Neural cell (in vitro differentiated cells): ENCODE measurements around the gene CSRNP3.

Experiments
- EP300 ChIP-seq: fragments of 450-650 bp; conservative IDR thresholded peaks from 2 replicates; pipeline ENCODE4 v1.6.1; 2014; ENCODE audit warnings: antibody characterized with exemption, mild to moderate bottlenecking, moderate library complexity; ENCODE audit not compliant: poor library complexity, severe bottlenecking
- EZH2 ChIP-seq: fragments of 200-600, 300-800 bp; shearing (Covaris generic), sonication (generic); IDR thresholded peaks from 2 replicates; pipeline ENCODE4 v1.6.1; 2014; ENCODE audit warnings: antibody characterized with exemption, low read length, borderline replicate concordance, mild to moderate bottlenecking; ENCODE audit not compliant: insufficient read depth, poor library complexity, severe bottlenecking
- MXI1 ChIP-seq: fragments of 450-650 bp; conservative IDR thresholded peaks from 2 replicates; pipeline ENCODE4 v1.6.1; 2014; ENCODE audit warnings: antibody characterized with exemption, mild to moderate bottlenecking; ENCODE audit not compliant: poor library complexity, severe bottlenecking
- POLR2AphosphoS5 ChIP-seq: IDR thresholded peaks from 2 replicates; pipeline ENCODE4 v1.6.1; 2012
- RAD21 ChIP-seq: fragments of 450-650 bp; conservative IDR thresholded peaks from 2 replicates; pipeline ENCODE4 v1.6.1; 2014; ENCODE audit warnings: antibody characterized with exemption, mild to moderate bottlenecking, moderate library complexity
- REST ChIP-seq: IDR thresholded peaks from 2 replicates; pipeline ENCODE4 v1.6.1; 2012; ENCODE audit warnings: borderline replicate concordance
- SMC3 ChIP-seq: fragments of 450-650 bp; conservative IDR thresholded peaks from 2 replicates; pipeline ENCODE4 v1.6.1; 2014; ENCODE audit warnings: antibody characterized with exemption, mild to moderate bottlenecking, moderate library complexity; ENCODE audit not compliant: poor library complexity
- TAF1 ChIP-seq: IDR thresholded peaks from 2 replicates; pipeline ENCODE4 v1.6.1; 2012; ENCODE audit warnings: low read depth
- TF ChIP-seq, protein P1 (sequence below): fragments of 450-650 bp; IDR thresholded peaks from 2 replicates; pipeline ENCODE4 v1.5.1; 2014; ENCODE audit warnings: antibody characterized with exemption, mild to moderate bottlenecking, moderate library complexity; ENCODE audit not compliant: poor library complexity, severe bottlenecking

- TF ChIP-seq EP300 (no peak), REST (no peak), POLR2AphosphoS5 (no peak), EZH2 (no peak), RAD21 (no peak), TAF1 (no peak), SMC3 (no peak), MXI1 (no peak)
- TF ChIP-seq, protein P1, sequence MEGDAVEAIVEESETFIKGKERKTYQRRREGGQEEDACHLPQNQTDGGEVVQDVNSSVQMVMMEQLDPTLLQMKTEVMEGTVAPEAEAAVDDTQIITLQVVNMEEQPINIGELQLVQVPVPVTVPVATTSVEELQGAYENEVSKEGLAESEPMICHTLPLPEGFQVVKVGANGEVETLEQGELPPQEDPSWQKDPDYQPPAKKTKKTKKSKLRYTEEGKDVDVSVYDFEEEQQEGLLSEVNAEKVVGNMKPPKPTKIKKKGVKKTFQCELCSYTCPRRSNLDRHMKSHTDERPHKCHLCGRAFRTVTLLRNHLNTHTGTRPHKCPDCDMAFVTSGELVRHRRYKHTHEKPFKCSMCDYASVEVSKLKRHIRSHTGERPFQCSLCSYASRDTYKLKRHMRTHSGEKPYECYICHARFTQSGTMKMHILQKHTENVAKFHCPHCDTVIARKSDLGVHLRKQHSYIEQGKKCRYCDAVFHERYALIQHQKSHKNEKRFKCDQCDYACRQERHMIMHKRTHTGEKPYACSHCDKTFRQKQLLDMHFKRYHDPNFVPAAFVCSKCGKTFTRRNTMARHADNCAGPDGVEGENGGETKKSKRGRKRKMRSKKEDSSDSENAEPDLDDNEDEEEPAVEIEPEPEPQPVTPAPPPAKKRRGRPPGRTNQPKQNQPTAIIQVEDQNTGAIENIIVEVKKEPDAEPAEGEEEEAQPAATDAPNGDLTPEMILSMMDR = no peak
These were observed 154.4 kb downstream of the CSRNP3 start for GRCh38 chr2:165623783-165624469.
